Measurements from ENCODE around the gene SLC44A5. TPM values are rescaled to one million over a fixed set of nuclear protein-coding genes. Genes with fewer than 3 reads are reported as not detected.

SLC44A5 gene
- total RNA-seq, 1 donor from 2014 or later: 0.69 TPM

DNA sequence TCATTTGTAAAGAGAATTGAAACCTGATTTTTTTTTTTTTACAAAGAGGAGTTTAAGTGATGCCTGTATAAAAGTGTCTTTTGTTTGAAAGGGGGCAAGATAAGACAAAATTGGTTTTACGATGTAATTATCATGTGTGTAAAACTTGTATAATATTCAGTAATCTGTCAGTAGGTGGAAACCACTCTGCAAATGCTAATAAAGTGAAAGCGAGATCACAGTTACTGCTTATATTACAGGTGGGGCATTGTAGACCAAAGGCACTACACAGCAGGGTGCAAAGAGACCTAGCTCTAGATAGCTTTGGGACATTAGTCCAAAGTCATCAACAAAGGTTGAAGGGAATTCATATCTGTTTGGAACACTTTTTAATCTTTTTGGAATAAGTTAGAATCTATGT is 302.5 kb downstream of the SLC44A5 start:
- peaks cover 2% of the 10 kb centered on the region for H3K27me3 Mint-ChIP-seq
- ChIA-PET CTCF (interaction anchor here (0.7 kb wide), 1 partner anchor 424 kb away, joined by 5 read pairs; no protein-coding TSS in a partner anchor), POLR2A (no interaction called here)
- no peak overlapping the region for H3K4me3 Mint-ChIP-seq
- H3K27ac Mint-ChIP-seq: no peak overlapping the region
- TF ChIP-seq, protein P1, sequence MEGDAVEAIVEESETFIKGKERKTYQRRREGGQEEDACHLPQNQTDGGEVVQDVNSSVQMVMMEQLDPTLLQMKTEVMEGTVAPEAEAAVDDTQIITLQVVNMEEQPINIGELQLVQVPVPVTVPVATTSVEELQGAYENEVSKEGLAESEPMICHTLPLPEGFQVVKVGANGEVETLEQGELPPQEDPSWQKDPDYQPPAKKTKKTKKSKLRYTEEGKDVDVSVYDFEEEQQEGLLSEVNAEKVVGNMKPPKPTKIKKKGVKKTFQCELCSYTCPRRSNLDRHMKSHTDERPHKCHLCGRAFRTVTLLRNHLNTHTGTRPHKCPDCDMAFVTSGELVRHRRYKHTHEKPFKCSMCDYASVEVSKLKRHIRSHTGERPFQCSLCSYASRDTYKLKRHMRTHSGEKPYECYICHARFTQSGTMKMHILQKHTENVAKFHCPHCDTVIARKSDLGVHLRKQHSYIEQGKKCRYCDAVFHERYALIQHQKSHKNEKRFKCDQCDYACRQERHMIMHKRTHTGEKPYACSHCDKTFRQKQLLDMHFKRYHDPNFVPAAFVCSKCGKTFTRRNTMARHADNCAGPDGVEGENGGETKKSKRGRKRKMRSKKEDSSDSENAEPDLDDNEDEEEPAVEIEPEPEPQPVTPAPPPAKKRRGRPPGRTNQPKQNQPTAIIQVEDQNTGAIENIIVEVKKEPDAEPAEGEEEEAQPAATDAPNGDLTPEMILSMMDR (IDR thresholded peaks at IDR 0.05): no peak
- DNase-seq: no peak
- H3K9me3 Mint-ChIP-seq: no peaks in the 10 kb centered on the region
- no peak for ATAC-seq (ENCODE audit: low read depth)
- intact Hi-C loops (cut with micrococcal nuclease): no loop called here
- no peaks in the 10 kb centered on the region for H3K36me3 Mint-ChIP-seq (ENCODE audit: low read depth)
- no peaks in the 10 kb centered on the region for H3K4me1 Mint-ChIP-seq

DNA sequence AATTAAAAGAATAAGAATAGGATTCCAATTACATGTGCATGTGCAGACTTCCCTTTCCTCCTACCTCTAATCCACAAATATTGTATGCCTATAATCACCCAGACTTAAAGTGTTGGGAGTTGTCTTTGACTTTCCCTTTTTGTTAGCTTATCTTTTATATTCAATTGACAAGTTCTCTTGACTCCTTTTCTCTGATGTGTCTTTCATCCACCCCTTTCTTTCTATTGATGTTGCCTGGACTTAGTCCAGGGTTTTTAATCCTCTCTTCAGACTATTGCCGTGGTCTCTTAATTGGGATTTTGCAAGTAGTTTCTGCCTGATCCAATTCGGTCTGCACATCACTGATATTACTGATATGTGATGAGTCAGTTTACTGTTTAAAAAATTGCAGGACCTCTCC is 305.9 kb downstream of the SLC44A5 start:
- no peaks in the 10 kb centered on the region for H3K9me3 Mint-ChIP-seq
- intact Hi-C loops (cut with micrococcal nuclease): no loop called here
- TF ChIP-seq, protein P1 (IDR thresholded peaks at IDR 0.05): no peak
- no peak overlapping the region for H3K4me3 Mint-ChIP-seq
- no peaks in the 10 kb centered on the region for H3K4me1 Mint-ChIP-seq
- ChIA-PET CTCF (no interaction called here), POLR2A (no interaction called here)
- no peak overlapping the region for H3K27ac Mint-ChIP-seq
- ATAC-seq (ENCODE audit: low read depth) (no peak), DNase-seq (no peak)
- H3K27me3 Mint-ChIP-seq: no peaks in the 10 kb centered on the region
- H3K36me3 Mint-ChIP-seq (ENCODE audit: low read depth): no peaks in the 10 kb centered on the region

DNA sequence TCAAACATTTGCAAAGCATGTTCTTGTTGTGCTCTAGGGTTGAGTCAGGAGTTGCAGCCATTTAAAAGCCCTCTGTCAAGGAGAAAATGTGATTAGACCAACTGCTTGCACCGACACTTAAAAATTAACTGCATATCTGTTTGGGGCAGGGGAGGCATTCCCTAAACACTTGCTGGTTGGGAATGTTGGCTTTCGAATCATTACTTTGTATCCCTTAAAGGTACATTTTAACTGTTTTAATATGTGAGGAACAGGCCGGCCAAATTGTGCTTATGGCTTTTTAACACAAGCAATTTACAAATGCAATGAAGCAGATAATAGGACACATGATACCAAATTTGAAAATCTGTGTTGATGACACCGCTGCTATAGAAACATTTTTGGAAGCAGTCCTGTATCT is 317.6 kb downstream of the SLC44A5 start:
- no peaks in the 10 kb centered on the region for H3K27me3 Mint-ChIP-seq
- no peak overlapping the region for H3K27ac Mint-ChIP-seq
- TF ChIP-seq, protein P1 (IDR thresholded peaks at IDR 0.05): no peak

DNA sequence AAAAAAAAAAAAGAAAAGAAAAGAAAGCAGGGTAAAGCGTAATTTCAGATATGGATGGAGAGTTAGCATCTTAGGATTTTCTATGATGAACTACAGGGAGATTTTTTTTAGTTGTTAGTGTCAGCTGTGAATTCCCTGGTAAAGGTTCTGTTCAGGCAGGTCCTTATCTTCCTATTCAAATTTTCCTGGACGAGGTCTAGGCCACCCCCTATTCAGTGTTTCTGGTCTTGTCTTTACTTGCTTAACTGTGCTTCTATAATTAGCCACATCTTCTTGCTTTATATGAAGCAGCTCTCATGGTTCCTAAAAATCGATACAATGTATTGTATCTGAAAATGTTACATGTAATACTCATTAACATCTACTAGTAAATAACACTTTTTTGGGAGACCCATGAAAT is 318.9 kb downstream of the SLC44A5 start:
- ChIA-PET POLR2A (no interaction called here), CTCF (no interaction called here)
- no peaks in the 10 kb centered on the region for H3K27me3 Mint-ChIP-seq
- DNase-seq (no peak), ATAC-seq (ENCODE audit: low read depth) (no peak)
- intact Hi-C loops (cut with micrococcal nuclease): no loop called here
- no peaks in the 10 kb centered on the region for H3K4me1 Mint-ChIP-seq
- TF ChIP-seq, protein P1 (IDR thresholded peaks at IDR 0.05): no peak
- H3K27ac Mint-ChIP-seq: no peak overlapping the region
- no peaks in the 10 kb centered on the region for H3K36me3 Mint-ChIP-seq (ENCODE audit: low read depth)
- peaks cover 5% of the 10 kb centered on the region for H3K9me3 Mint-ChIP-seq
- no peak overlapping the region for H3K4me3 Mint-ChIP-seq

More for the DNA sequence above, 317.6 kb downstream of the SLC44A5 start:
- DNase-seq (no peak), ATAC-seq (ENCODE audit: low read depth) (no peak)
- H3K4me1 Mint-ChIP-seq: no peaks in the 10 kb centered on the region
- no peaks in the 10 kb centered on the region for H3K9me3 Mint-ChIP-seq
- intact Hi-C loops (cut with micrococcal nuclease): no loop called here
- CTCF ChIA-PET: no interaction called here
- no peaks in the 10 kb centered on the region for H3K36me3 Mint-ChIP-seq (ENCODE audit: low read depth)
- POLR2A ChIA-PET: no interaction called here
- H3K4me3 Mint-ChIP-seq: no peak overlapping the region

DNA sequence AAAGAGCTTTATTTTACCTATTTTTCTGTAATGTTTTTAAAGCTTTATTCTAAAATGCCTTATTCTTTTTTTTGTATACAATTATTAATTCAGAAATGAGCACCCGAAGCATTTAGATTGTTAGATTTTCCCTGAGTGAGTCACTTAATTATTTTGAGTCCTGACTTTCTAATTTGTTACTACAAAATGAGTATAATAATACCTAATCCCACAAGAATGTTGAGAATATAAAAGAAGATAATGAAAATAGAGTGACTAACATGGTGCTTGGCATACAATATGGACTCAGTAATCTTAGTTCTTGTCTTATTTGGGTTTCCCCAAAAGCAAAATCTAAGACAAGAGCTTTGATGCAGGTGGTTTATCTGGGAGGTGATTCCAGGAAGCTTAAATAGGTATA is 334.5 kb downstream of the SLC44A5 start:
- TF ChIP-seq, protein P1 (IDR thresholded peaks at IDR 0.05): no peak
- Mint-ChIP-seq H3K27ac (no peak overlapping the region), H3K4me3 (no peak overlapping the region), H3K9me3 (peaks cover 5% of the 10 kb centered on the region), H3K36me3 (ENCODE audit: low read depth) (no peaks in the 10 kb centered on the region), H3K27me3 (no peaks in the 10 kb centered on the region), H3K4me1 (no peaks in the 10 kb centered on the region)
- DNase-seq (no peak), ATAC-seq (ENCODE audit: low read depth) (no peak)
- ChIA-PET CTCF (interaction anchor here (3.5 kb wide), 1 partner anchor 10 kb away, joined by 14 read pairs; no protein-coding TSS in a partner anchor), POLR2A (no interaction called here)
- intact Hi-C loops (cut with micrococcal nuclease): no loop called here

All from activated B cell treated with CpG ODN at 0.5 μM for 24 hours (primary cell).